Measurements from ENCODE around the gene ADGRL3.

ADGRL3 gene

GRCh38 chr4:61309616-61310015 lies 109.5 kb downstream of the ADGRL3 start:
- H3K4me3 ChIP-seq (IDR thresholded peaks at IDR 0.05; ENCODE audit: insufficient read depth, low read depth, low read length) = no peak overlapping the region
- H3K4me1 ChIP-seq (ENCODE audit: low read depth, poor library complexity, severe bottlenecking) = no peaks in the 10 kb centered on the region
- no peak overlapping the region for H3K27ac ChIP-seq
- H3K36me3 ChIP-seq (ENCODE audit: insufficient read depth) = no peaks in the 10 kb centered on the region
- no peak overlapping the region for H2AFZ ChIP-seq (ENCODE audit: low read depth)
- no peak overlapping the region for H3K9ac ChIP-seq
- no peaks in the 10 kb centered on the region for H3K27me3 ChIP-seq (ENCODE audit: insufficient read depth, low read depth)
- H4K20me1 ChIP-seq (ENCODE audit: insufficient read depth) = no peaks in the 10 kb centered on the region
- no peak for TF ChIP-seq CTCF (conservative IDR thresholded peaks at IDR 0.05; ENCODE audit: low read depth, low read length)
- H3K4me2 ChIP-seq = no peak overlapping the region
- no peaks in the 10 kb centered on the region for H3K79me2 ChIP-seq (ENCODE audit: insufficient read depth, low read depth)

- no peak overlapping the region for H3K4me2 ChIP-seq
- no peak overlapping the region for H3K4me3 ChIP-seq (IDR thresholded peaks at IDR 0.05; ENCODE audit: insufficient read depth, low read depth, low read length)
- H3K79me2 ChIP-seq (ENCODE audit: insufficient read depth, low read depth) = no peaks in the 10 kb centered on the region
- no peak overlapping the region for H3K27ac ChIP-seq
- no peak overlapping the region for H3K9ac ChIP-seq
- H3K4me1 ChIP-seq (ENCODE audit: low read depth, poor library complexity, severe bottlenecking) = no peaks in the 10 kb centered on the region
- TF ChIP-seq CTCF (conservative IDR thresholded peaks at IDR 0.05; ENCODE audit: low read depth, low read length) = no peak
- H3K36me3 ChIP-seq (ENCODE audit: insufficient read depth) = no peaks in the 10 kb centered on the region
- H3K27me3 ChIP-seq (ENCODE audit: insufficient read depth, low read depth) = no peaks in the 10 kb centered on the region
- H2AFZ ChIP-seq (ENCODE audit: low read depth) = no peak overlapping the region
- H4K20me1 ChIP-seq (ENCODE audit: insufficient read depth) = no peaks in the 10 kb centered on the region
Measured at GRCh38 chr4:61312526-61312925, 112.4 kb downstream of the ADGRL3 start.

- Histone ChIP-seq H3K27me3 (ENCODE audit: insufficient read depth, low read depth) (no peaks in the 10 kb centered on the region), H3K27ac (no peak overlapping the region), H4K20me1 (ENCODE audit: insufficient read depth) (no peaks in the 10 kb centered on the region), H3K36me3 (ENCODE audit: insufficient read depth) (no peaks in the 10 kb centered on the region), H3K9ac (no peak overlapping the region), H3K4me2 (no peak overlapping the region), H3K79me2 (ENCODE audit: insufficient read depth, low read depth) (no peaks in the 10 kb centered on the region), H3K4me3 (IDR thresholded peaks at IDR 0.05; ENCODE audit: insufficient read depth, low read depth, low read length) (no peak overlapping the region), H3K4me1 (ENCODE audit: low read depth, poor library complexity, severe bottlenecking) (no peaks in the 10 kb centered on the region), H2AFZ (ENCODE audit: low read depth) (no peak overlapping the region)
- no peak for TF ChIP-seq CTCF (conservative IDR thresholded peaks at IDR 0.05; ENCODE audit: low read depth, low read length)
Measured at GRCh38 chr4:61318431-61318830, 118.3 kb downstream of the ADGRL3 start.

- H3K4me3 ChIP-seq (IDR thresholded peaks at IDR 0.05; ENCODE audit: insufficient read depth, low read depth, low read length) = no peak overlapping the region
- no peak for TF ChIP-seq CTCF (conservative IDR thresholded peaks at IDR 0.05; ENCODE audit: low read depth, low read length)
- H3K4me1 ChIP-seq (ENCODE audit: low read depth, poor library complexity, severe bottlenecking) = no peaks in the 10 kb centered on the region
- no peak overlapping the region for H3K4me2 ChIP-seq
- no peak overlapping the region for H3K9ac ChIP-seq
- no peaks in the 10 kb centered on the region for H3K36me3 ChIP-seq (ENCODE audit: insufficient read depth)
- H2AFZ ChIP-seq (ENCODE audit: low read depth) = no peak overlapping the region
- H4K20me1 ChIP-seq (ENCODE audit: insufficient read depth) = no peaks in the 10 kb centered on the region
- no peaks in the 10 kb centered on the region for H3K27me3 ChIP-seq (ENCODE audit: insufficient read depth, low read depth)
- H3K27ac ChIP-seq = no peak overlapping the region
- no peaks in the 10 kb centered on the region for H3K79me2 ChIP-seq (ENCODE audit: insufficient read depth, low read depth)
Measured at GRCh38 chr4:61319156-61319555, 119.0 kb downstream of the ADGRL3 start.

GRCh38 chr4:61320154-61320553 lies 120.0 kb downstream of the ADGRL3 start:
- Histone ChIP-seq H3K4me1 (ENCODE audit: low read depth, poor library complexity, severe bottlenecking) (no peaks in the 10 kb centered on the region), H3K79me2 (ENCODE audit: insufficient read depth, low read depth) (no peaks in the 10 kb centered on the region), H3K9ac (no peak overlapping the region), H4K20me1 (ENCODE audit: insufficient read depth) (no peaks in the 10 kb centered on the region), H3K27ac (no peak overlapping the region), H2AFZ (ENCODE audit: low read depth) (no peak overlapping the region), H3K27me3 (ENCODE audit: insufficient read depth, low read depth) (no peaks in the 10 kb centered on the region), H3K4me3 (IDR thresholded peaks at IDR 0.05; ENCODE audit: insufficient read depth, low read depth, low read length) (no peak overlapping the region), H3K4me2 (no peak overlapping the region), H3K36me3 (ENCODE audit: insufficient read depth) (no peaks in the 10 kb centered on the region)
- TF ChIP-seq CTCF (conservative IDR thresholded peaks at IDR 0.05; ENCODE audit: low read depth, low read length) = no peak
